DOHH2 (cell line): ENCODE results near the gene ABR.
"Not testable (repeated sequence)": the region's sequence is repeated elsewhere in the genome, so short reads cannot be mapped to it uniquely, and the experiment has no call there.

Source experiments
- H3F3A ChIP-seq: fragments of 200-600 bp; sonication (generic), shearing (Covaris generic); 2 replicates; pipeline ENCODE4 v1.6.0; 2016; ENCODE audit warnings: antibody characterized with exemption, mild to moderate bottlenecking; ENCODE audit not compliant: control insufficient read depth, insufficient read depth
- H3K27ac ChIP-seq: fragments of 200-600 bp; sonication (generic); 2 replicates; pipeline ENCODE4 v1.5.1; 2014; ENCODE audit warnings: low read depth, mild to moderate bottlenecking, low read length, moderate library complexity
- H3K27me3 ChIP-seq: fragments of 200-600 bp; sonication (generic); 2 replicates; pipeline ENCODE4 v1.6.1; 2014; ENCODE audit warnings: mild to moderate bottlenecking, low read length, mixed read lengths; ENCODE audit not compliant: control insufficient read depth
- H3K36me3 ChIP-seq: fragments of 200-600 bp; sonication (generic); 2 replicates; pipeline ENCODE4 v1.6.1; 2014; ENCODE audit warnings: mild to moderate bottlenecking, low read length, moderate library complexity, mixed read lengths; ENCODE audit not compliant: control insufficient read depth
- H3K4me1 ChIP-seq: fragments of 200-600 bp; sonication (generic); 2 replicates; pipeline ENCODE4 v1.6.1; 2014; ENCODE audit warnings: mild to moderate bottlenecking, low read length, mixed read lengths; ENCODE audit not compliant: control insufficient read depth
- H3K4me2 ChIP-seq: fragments of 200-600 bp; sonication (generic); 2 replicates; pipeline ENCODE4 v1.6.0; 2014; ENCODE audit warnings: mild to moderate bottlenecking, low read length, moderate library complexity
- H3K4me3 ChIP-seq: fragments of 200-600 bp; sonication (generic); 2 replicates; pipeline ENCODE4 v1.5.1; 2014; ENCODE audit warnings: mild to moderate bottlenecking, low read length, mixed read lengths
- H3K79me2 ChIP-seq: fragments of 200-600 bp; sonication (generic); 2 replicates; pipeline ENCODE4 v1.6.1; 2014; ENCODE audit warnings: mild to moderate bottlenecking, low read length, mixed read lengths; ENCODE audit not compliant: control insufficient read depth
- H3K9me2 ChIP-seq: fragments of 200-600 bp; sonication (generic); replicated peaks from 2 replicates; pipeline ENCODE4 v1.6.1; 2014; ENCODE audit warnings: mild to moderate bottlenecking, low read length, mixed read lengths; ENCODE audit not compliant: control insufficient read depth
- H3K9me3 ChIP-seq: fragments of 200-600 bp; sonication (generic); 2 replicates; pipeline ENCODE4 v1.6.1; 2014; ENCODE audit warnings: antibody characterized with exemption, low read length, mixed read lengths; ENCODE audit not compliant: control insufficient read depth, insufficient read depth
- H4K20me1 ChIP-seq: fragments of 200-600 bp; sonication (generic); 2 replicates; pipeline ENCODE4 v1.6.0; 2014; ENCODE audit warnings: low read depth, mild to moderate bottlenecking, antibody characterized with exemption, low read length, moderate library complexity; ENCODE audit not compliant: control insufficient read depth, insufficient read depth
- EZH2phosphoT487 ChIP-seq: fragments of 200-600 bp; sonication (generic); IDR thresholded peaks from 2 replicates; pipeline ENCODE4 v1.6.1; 2017; ENCODE audit warnings: borderline replicate concordance, mild to moderate bottlenecking, antibody characterized with exemption, low read length, moderate library complexity, mixed read lengths
- TF ChIP-seq, protein P1 (sequence below): fragments of 200-600 bp; sonication (generic); IDR thresholded peaks from one replicate; pipeline ENCODE4 v1.5.1; 2014; ENCODE audit warnings: antibody characterized with exemption, mild to moderate bottlenecking, low read depth, low read length; ENCODE audit not compliant: poor library complexity, severe bottlenecking

ABR gene

DNA sequence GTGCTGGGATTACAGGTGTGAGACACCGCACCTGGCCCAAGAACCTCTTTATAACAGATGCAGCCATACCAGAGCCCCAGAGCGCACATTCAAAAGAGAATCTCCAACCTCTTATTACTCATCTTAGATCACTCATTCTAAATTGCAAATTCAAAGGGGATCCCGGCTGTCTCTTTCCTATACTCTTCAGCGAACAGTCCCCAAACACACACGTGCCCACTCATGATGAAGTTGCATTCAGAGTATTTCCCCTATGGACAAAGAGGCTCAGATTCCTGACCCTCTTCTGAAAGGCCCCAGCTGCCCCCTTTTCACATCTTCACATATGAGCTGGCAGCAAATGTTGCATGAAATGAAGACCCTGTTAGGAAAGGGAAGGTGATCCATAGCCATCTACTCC lies 22.5 kb upstream of the ABR start:
- Histone ChIP-seq H3K36me3 (peaks cover 40% of the 10 kb centered on the region), H3K9me2 (no peaks in the 10 kb centered on the region), H4K20me1 (no peaks in the 10 kb centered on the region), H3K27ac (peak overlapping the region; percentile 93), H3K4me1 (peaks cover 72% of the 10 kb centered on the region), H3K4me2 (peak overlapping the region; percentile 98), H3K9me3 (peaks cover 6% of the 10 kb centered on the region; the same call in 1 of the 2 replicates), H3K79me2 (peaks cover 82% of the 10 kb centered on the region), H3K4me3 (peak overlapping the region; percentile 77), H3F3A (peaks cover 68% of the 10 kb centered on the region), H3K27me3 (no peaks in the 10 kb centered on the region)
- TF ChIP-seq EZH2phosphoT487 = no peak
- TF ChIP-seq, protein P1, sequence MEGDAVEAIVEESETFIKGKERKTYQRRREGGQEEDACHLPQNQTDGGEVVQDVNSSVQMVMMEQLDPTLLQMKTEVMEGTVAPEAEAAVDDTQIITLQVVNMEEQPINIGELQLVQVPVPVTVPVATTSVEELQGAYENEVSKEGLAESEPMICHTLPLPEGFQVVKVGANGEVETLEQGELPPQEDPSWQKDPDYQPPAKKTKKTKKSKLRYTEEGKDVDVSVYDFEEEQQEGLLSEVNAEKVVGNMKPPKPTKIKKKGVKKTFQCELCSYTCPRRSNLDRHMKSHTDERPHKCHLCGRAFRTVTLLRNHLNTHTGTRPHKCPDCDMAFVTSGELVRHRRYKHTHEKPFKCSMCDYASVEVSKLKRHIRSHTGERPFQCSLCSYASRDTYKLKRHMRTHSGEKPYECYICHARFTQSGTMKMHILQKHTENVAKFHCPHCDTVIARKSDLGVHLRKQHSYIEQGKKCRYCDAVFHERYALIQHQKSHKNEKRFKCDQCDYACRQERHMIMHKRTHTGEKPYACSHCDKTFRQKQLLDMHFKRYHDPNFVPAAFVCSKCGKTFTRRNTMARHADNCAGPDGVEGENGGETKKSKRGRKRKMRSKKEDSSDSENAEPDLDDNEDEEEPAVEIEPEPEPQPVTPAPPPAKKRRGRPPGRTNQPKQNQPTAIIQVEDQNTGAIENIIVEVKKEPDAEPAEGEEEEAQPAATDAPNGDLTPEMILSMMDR = no peak

GRCh38 chr17:1201132-1201702 lies 21.4 kb upstream of the ABR start:
- peak overlapping the region; percentile 98 for H3K4me2 ChIP-seq
- H3K36me3 ChIP-seq = peaks cover 44% of the 10 kb centered on the region
- H3F3A ChIP-seq = peaks cover 64% of the 10 kb centered on the region
- H3K27me3 ChIP-seq = no peaks in the 10 kb centered on the region
- TF ChIP-seq EZH2phosphoT487 = no peak
- TF ChIP-seq, protein P1 = no peak
- H3K4me1 ChIP-seq = peaks cover 79% of the 10 kb centered on the region
- no peaks in the 10 kb centered on the region for H4K20me1 ChIP-seq
- H3K9me2 ChIP-seq = no peaks in the 10 kb centered on the region
- H3K79me2 ChIP-seq = peaks cover 82% of the 10 kb centered on the region
- peak overlapping the region; percentile 77 for H3K4me3 ChIP-seq
- peak overlapping the region; percentile 93 for H3K27ac ChIP-seq
- H3K9me3 ChIP-seq = peaks cover 6% of the 10 kb centered on the region; the same call in 1 of the 2 replicates

GRCh38 chr17:1199271-1199743 lies 19.5 kb upstream of the ABR start:
- H3K27me3 ChIP-seq, H3K9me2 ChIP-seq, H3K9me3 ChIP-seq, H4K20me1 ChIP-seq: not testable (repeated sequence)
- H3K79me2 ChIP-seq = peaks cover 83% of the 10 kb centered on the region
- peak overlapping the region; percentile 77 for H3K4me3 ChIP-seq
- H3K4me1 ChIP-seq = peaks cover 85% of the 10 kb centered on the region
- peaks cover 44% of the 10 kb centered on the region for H3K36me3 ChIP-seq
- peaks cover 48% of the 10 kb centered on the region for H3F3A ChIP-seq
- H3K27ac ChIP-seq = peak overlapping the region; percentile 93
- peak overlapping the region; percentile 98 for H3K4me2 ChIP-seq

DNA sequence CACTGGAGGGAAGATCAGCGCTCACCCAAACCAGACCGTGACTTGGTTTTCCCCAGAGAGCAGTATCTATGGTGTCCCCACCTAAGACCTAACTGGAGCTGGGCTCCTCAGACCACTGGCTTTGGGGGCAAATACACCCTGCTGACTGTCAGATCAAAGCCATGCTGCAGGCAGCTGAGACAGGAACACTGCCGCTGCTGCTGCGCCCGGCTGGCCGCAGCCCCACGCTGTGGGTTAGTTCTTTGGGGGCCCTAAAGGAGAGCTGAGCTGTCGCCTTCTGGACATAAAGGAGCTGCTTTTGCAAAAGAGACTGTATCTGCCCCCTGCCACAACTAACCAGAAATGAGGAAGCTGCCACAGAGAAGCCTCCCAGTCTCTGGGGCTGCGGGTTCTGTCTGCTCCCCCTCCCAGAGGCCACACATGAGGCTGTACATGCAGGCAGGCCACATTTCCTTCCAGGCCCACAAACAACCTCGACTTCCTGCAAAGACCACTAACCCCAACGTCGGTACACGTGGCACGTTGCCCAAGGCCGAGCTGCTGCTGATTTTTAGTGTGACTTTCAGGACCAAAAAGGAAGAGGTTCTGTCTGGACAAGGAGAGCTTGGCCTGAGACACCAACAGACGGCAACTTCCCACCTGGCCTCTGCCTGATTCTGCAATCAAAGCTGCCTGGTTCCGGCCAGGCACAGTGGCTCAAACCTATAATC lies 18.2 kb upstream of the ABR start:
- no peaks in the 10 kb centered on the region for H3K9me2 ChIP-seq
- H3K36me3 ChIP-seq = peaks cover 35% of the 10 kb centered on the region
- no peaks in the 10 kb centered on the region for H3K9me3 ChIP-seq
- peak overlapping the region; percentile 93 for H3K27ac ChIP-seq
- H3K4me1 ChIP-seq = peaks cover 94% of the 10 kb centered on the region
- no peak for TF ChIP-seq EZH2phosphoT487
- TF ChIP-seq, protein P1 = peak; percentile 11
- no peaks in the 10 kb centered on the region for H4K20me1 ChIP-seq
- H3K79me2 ChIP-seq = peaks cover 85% of the 10 kb centered on the region
- H3F3A ChIP-seq = peaks cover 49% of the 10 kb centered on the region
- peak overlapping the region; percentile 98 for H3K4me2 ChIP-seq
- no peaks in the 10 kb centered on the region for H3K27me3 ChIP-seq
- peak overlapping the region; percentile 77 for H3K4me3 ChIP-seq
